HG03432 (cell line): ENCODE data around the gene KCNS1.

Experiments used
- ATAC-seq: cut with Tn5 transposase; IDR thresholded peaks from one replicate; pipeline ENCODE4 v1.9.1; 2021; ENCODE audit warnings: mild to moderate bottlenecking, moderate library complexity; ENCODE audit not compliant: unreplicated experiment

Gene KCNS1

GRCh38 chr20:45111285-45111684 lies 10.4 kb upstream of the KCNS1 start:
- ATAC-seq, result no peak

- ATAC-seq, result no peak
Measured at GRCh38 chr20:45110301-45110700, 9.4 kb upstream of the KCNS1 start.

- ATAC-seq, result no peak
Measured at GRCh38 chr20:45109634-45110033, 8.7 kb upstream of the KCNS1 start.

GRCh38 chr20:45105317-45105716 lies 4.4 kb upstream of the KCNS1 start:
- no peak for ATAC-seq

GRCh38 chr20:45104786-45105185 lies 3.9 kb upstream of the KCNS1 start:
- ATAC-seq, result no peak

GRCh38 chr20:45103072-45103471 lies 2.1 kb upstream of the KCNS1 start:
- no peak for ATAC-seq

GRCh38 chr20:45101333-45101850 lies 465 bp upstream of the KCNS1 start:
- ATAC-seq, result no peak

- no peak for ATAC-seq
Measured at GRCh38 chr20:45098103-45098773, 2.7 kb downstream of the KCNS1 start.

GRCh38 chr20:45097485-45098102 lies 3.3 kb downstream of the KCNS1 start:
- ATAC-seq, result no peak

- ATAC-seq, result no peak
Measured at GRCh38 chr20:45096781-45097180, 4.1 kb downstream of the KCNS1 start.

- no peak for ATAC-seq
Measured at GRCh38 chr20:45095805-45096238, 5.1 kb downstream of the KCNS1 start.

GRCh38 chr20:45094864-45095574 lies 5.9 kb downstream of the KCNS1 start:
- no peak for ATAC-seq

GRCh38 chr20:45094201-45094600 lies 6.7 kb downstream of the KCNS1 start:
- ATAC-seq, result no peak

GRCh38 chr20:45092898-45093297 lies 8.0 kb downstream of the KCNS1 start:
- no peak for ATAC-seq

GRCh38 chr20:45091366-45091765 lies 9.6 kb downstream of the KCNS1 start:
- ATAC-seq, result no peak

GRCh38 chr20:45090481-45090880 lies 10.4 kb downstream of the KCNS1 start:
- no peak for ATAC-seq

GRCh38 chr20:45088247-45088646 lies 12.7 kb downstream of the KCNS1 start:
- no peak for ATAC-seq

- no peak for ATAC-seq
Measured at GRCh38 chr20:45087814-45088213, 13.1 kb downstream of the KCNS1 start.

GRCh38 chr20:45087097-45087790 lies 13.7 kb downstream of the KCNS1 start:
- no peak for ATAC-seq

GRCh38 chr20:45085867-45086266 lies 15.1 kb downstream of the KCNS1 start:
- ATAC-seq, result no peak

- no peak for ATAC-seq
Measured at GRCh38 chr20:45085289-45085688, 15.6 kb downstream of the KCNS1 start.
